ENCODE data around the gene PTS.
"Not testable (repeated sequence)": the region's sequence is repeated elsewhere in the genome, so short reads cannot be mapped to it uniquely, and the experiment has no call there.

Gene PTS

GRCh38 chr11:112226062-112226830 lies at the start of gene PTS:
Gene PTS (plus strand): TSS chr11:112226428. CDS start chr11:112226444, 16 bp downstream.
- DNase-seq (ENCODE audit: low read depth in 2 of 2, low spot score in 1 of 2) = peak; percentile 38 to 64

- no peak for DNase-seq (ENCODE audit: low read depth in 2 of 2, low spot score in 1 of 2)
Measured at GRCh38 chr11:112177589-112177988, 48.6 kb upstream of the PTS start.

GRCh38 chr11:112178428-112178827 lies 47.8 kb upstream of the PTS start:
- DNase-seq (ENCODE audit: low read depth in 2 of 2, low spot score in 1 of 2) = no peak

- DNase-seq (ENCODE audit: low read depth in 2 of 2, low spot score in 1 of 2) = no peak
Measured at GRCh38 chr11:112178936-112179335, 47.3 kb upstream of the PTS start.

GRCh38 chr11:112179601-112180000 lies 46.6 kb upstream of the PTS start:
- no peak for DNase-seq (ENCODE audit: low read depth in 2 of 2, low spot score in 1 of 2)

- DNase-seq (ENCODE audit: low read depth in 2 of 2, low spot score in 1 of 2) = no peak
Measured at GRCh38 chr11:112182867-112183266, 43.4 kb upstream of the PTS start.

GRCh38 chr11:112185883-112186282 lies 40.3 kb upstream of the PTS start:
- no peak for DNase-seq (ENCODE audit: low read depth in 2 of 2, low spot score in 1 of 2)

GRCh38 chr11:112186304-112186703 lies 39.9 kb upstream of the PTS start:
- DNase-seq (ENCODE audit: low read depth in 2 of 2, low spot score in 1 of 2) = no peak

- DNase-seq (ENCODE audit: low read depth in 2 of 2, low spot score in 1 of 2) = not testable (repeated sequence)
Measured at GRCh38 chr11:112195113-112195512, 31.1 kb upstream of the PTS start.

GRCh38 chr11:112195951-112196351 lies 30.3 kb upstream of the PTS start:
- DNase-seq (ENCODE audit: low read depth in 2 of 2, low spot score in 1 of 2) = no peak

- no peak for DNase-seq (ENCODE audit: low read depth in 2 of 2, low spot score in 1 of 2)
Measured at GRCh38 chr11:112196519-112197087, 29.6 kb upstream of the PTS start.

GRCh38 chr11:112199101-112199500 lies 27.1 kb upstream of the PTS start:
- not testable (repeated sequence) for DNase-seq (ENCODE audit: low read depth in 2 of 2, low spot score in 1 of 2)

GRCh38 chr11:112200252-112200651 lies 26.0 kb upstream of the PTS start:
- no peak for DNase-seq (ENCODE audit: low read depth in 2 of 2, low spot score in 1 of 2)

GRCh38 chr11:112206071-112206470 lies 20.2 kb upstream of the PTS start:
- no peak for DNase-seq (ENCODE audit: low read depth in 2 of 2, low spot score in 1 of 2)

GRCh38 chr11:112210890-112211289 lies 15.3 kb upstream of the PTS start:
- DNase-seq (ENCODE audit: low read depth in 2 of 2, low spot score in 1 of 2) = no peak

- DNase-seq (ENCODE audit: low read depth in 2 of 2, low spot score in 1 of 2) = no peak
Measured at GRCh38 chr11:112211536-112211935, 14.7 kb upstream of the PTS start.

- no peak for DNase-seq (ENCODE audit: low read depth in 2 of 2, low spot score in 1 of 2)
Measured at GRCh38 chr11:112212290-112212689, 13.9 kb upstream of the PTS start.

GRCh38 chr11:112212710-112213109 lies 13.5 kb upstream of the PTS start:
- DNase-seq (ENCODE audit: low read depth in 2 of 2, low spot score in 1 of 2) = no peak

GRCh38 chr11:112213753-112214152 lies 12.5 kb upstream of the PTS start:
- DNase-seq (ENCODE audit: low read depth in 2 of 2, low spot score in 1 of 2) = no peak

GRCh38 chr11:112215621-112216020 lies 10.6 kb upstream of the PTS start:
- DNase-seq (ENCODE audit: low read depth in 2 of 2, low spot score in 1 of 2) = no peak

GRCh38 chr11:112216561-112217105 lies 9.6 kb upstream of the PTS start:
- no peak for DNase-seq (ENCODE audit: low read depth in 2 of 2, low spot score in 1 of 2)

GRCh38 chr11:112219476-112220232 lies 6.6 kb upstream of the PTS start:
- DNase-seq (ENCODE audit: low read depth in 2 of 2, low spot score in 1 of 2) = no peak
